SU-DHL-6 (cell line): ENCODE data around the gene FBXL4.

ENCODE experiments used
- H2AFZ ChIP-seq: fragments of 200-600 bp; sonication (generic); 2 replicates; pipeline ENCODE4 v1.6.1; 2014; ENCODE audit warnings: low read depth, mild to moderate bottlenecking, moderate library complexity, mixed read lengths, antibody characterized with exemption, low read length; ENCODE audit not compliant: severe bottlenecking
- H3F3A ChIP-seq: fragments of 200-600 bp; shearing (Covaris generic); 2 replicates; pipeline ENCODE4 v1.6.0; 2016; ENCODE audit warnings: antibody characterized with exemption, mild to moderate bottlenecking; ENCODE audit not compliant: insufficient read depth
- H3K27ac ChIP-seq: fragments of 200-600 bp; sonication (generic); 2 replicates; pipeline ENCODE4 v1.5.1; 2016; ENCODE audit warnings: low read depth, mild to moderate bottlenecking, low read length, moderate library complexity, mixed read lengths
- H3K27me3 ChIP-seq: fragments of 200-600 bp; sonication (generic), shearing (Covaris generic); 2 replicates; pipeline ENCODE4 v1.6.0; 2014; ENCODE audit warnings: mild to moderate bottlenecking, low read length
- H3K36me3 ChIP-seq: fragments of 200-600 bp; sonication (generic); 2 replicates; pipeline ENCODE4 v1.6.1; 2014; ENCODE audit warnings: mild to moderate bottlenecking, low read length, mixed read lengths
- H3K4me2 ChIP-seq: fragments of 300-600, 200-600 bp; shearing (Covaris generic), sonication (generic); 2 replicates; pipeline ENCODE4 v1.6.0; 2014; ENCODE audit warnings: low read length, low read depth, mild to moderate bottlenecking; ENCODE audit not compliant: poor library complexity, severe bottlenecking
- H3K4me3 ChIP-seq: fragments of 200-600 bp; sonication (generic); 2 replicates; pipeline ENCODE4 v1.5.1; 2014; ENCODE audit warnings: antibody characterized with exemption, low read length, mild to moderate bottlenecking, mixed read lengths; ENCODE audit not compliant: insufficient read depth, poor library complexity, severe bottlenecking
- H3K79me2 ChIP-seq: fragments of 200-600 bp; sonication (generic); 2 replicates; pipeline ENCODE4 v1.6.1; 2014; ENCODE audit warnings: mild to moderate bottlenecking, low read length, moderate library complexity; ENCODE audit not compliant: insufficient read depth
- H3K9ac ChIP-seq: fragments of 200-600 bp; sonication (generic); 2 replicates; pipeline ENCODE4 v1.7.0; 2014; ENCODE audit warnings: mild to moderate bottlenecking, low read length
- H3K9me2 ChIP-seq: fragments of 200-600 bp; sonication (generic); replicated peaks from 2 replicates; pipeline ENCODE4 v1.6.1; 2014; ENCODE audit warnings: low read length; ENCODE audit not compliant: insufficient read depth
- H3K9me3 ChIP-seq: fragments of 200-600 bp; sonication (generic); 2 replicates; pipeline ENCODE4 v1.6.1; 2014; ENCODE audit warnings: low read length, mixed read lengths; ENCODE audit not compliant: insufficient read depth
- H4K20me1 ChIP-seq: fragments of 200-600 bp; sonication (generic); 2 replicates; pipeline ENCODE4 v1.6.1; 2014; ENCODE audit warnings: low read depth, mild to moderate bottlenecking, antibody characterized with exemption, low read length, moderate library complexity, mixed read lengths
- EZH2phosphoT487 ChIP-seq: fragments of 200-600 bp; sonication (generic), shearing (Covaris generic); conservative IDR thresholded peaks from 2 replicates; pipeline ENCODE4 v1.6.1; 2018; ENCODE audit warnings: mild to moderate bottlenecking, antibody characterized with exemption, low read length, moderate library complexity, mixed read lengths
- TF ChIP-seq, protein P1 (sequence below): fragments of 200-600 bp; sonication (generic); IDR thresholded peaks from one replicate; pipeline ENCODE4 v1.5.1; 2017; ENCODE audit warnings: antibody characterized with exemption, mild to moderate bottlenecking, low read length, moderate library complexity; ENCODE audit not compliant: insufficient read depth, poor library complexity, severe bottlenecking

Gene FBXL4

GRCh38 chr6:98976674-98977385, 29.1 kb upstream of the FBXL4 start:
- Histone ChIP-seq H3K27me3 (no peaks in the 10 kb centered on the region), H2AFZ (no peak overlapping the region), H3K9me2 (no peaks in the 10 kb centered on the region), H3K9ac (no peak overlapping the region), H4K20me1 (no peaks in the 10 kb centered on the region), H3K4me3 (no peak overlapping the region), H3K79me2 (no peaks in the 10 kb centered on the region), H3K9me3 (no peaks in the 10 kb centered on the region), H3K36me3 (no peaks in the 10 kb centered on the region), H3K4me2 (no peak overlapping the region), H3K27ac (no peak overlapping the region), H3F3A (no peaks in the 10 kb centered on the region)
- TF ChIP-seq, protein P1, sequence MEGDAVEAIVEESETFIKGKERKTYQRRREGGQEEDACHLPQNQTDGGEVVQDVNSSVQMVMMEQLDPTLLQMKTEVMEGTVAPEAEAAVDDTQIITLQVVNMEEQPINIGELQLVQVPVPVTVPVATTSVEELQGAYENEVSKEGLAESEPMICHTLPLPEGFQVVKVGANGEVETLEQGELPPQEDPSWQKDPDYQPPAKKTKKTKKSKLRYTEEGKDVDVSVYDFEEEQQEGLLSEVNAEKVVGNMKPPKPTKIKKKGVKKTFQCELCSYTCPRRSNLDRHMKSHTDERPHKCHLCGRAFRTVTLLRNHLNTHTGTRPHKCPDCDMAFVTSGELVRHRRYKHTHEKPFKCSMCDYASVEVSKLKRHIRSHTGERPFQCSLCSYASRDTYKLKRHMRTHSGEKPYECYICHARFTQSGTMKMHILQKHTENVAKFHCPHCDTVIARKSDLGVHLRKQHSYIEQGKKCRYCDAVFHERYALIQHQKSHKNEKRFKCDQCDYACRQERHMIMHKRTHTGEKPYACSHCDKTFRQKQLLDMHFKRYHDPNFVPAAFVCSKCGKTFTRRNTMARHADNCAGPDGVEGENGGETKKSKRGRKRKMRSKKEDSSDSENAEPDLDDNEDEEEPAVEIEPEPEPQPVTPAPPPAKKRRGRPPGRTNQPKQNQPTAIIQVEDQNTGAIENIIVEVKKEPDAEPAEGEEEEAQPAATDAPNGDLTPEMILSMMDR: no peak
- no peak for TF ChIP-seq EZH2phosphoT487

GRCh38 chr6:98975421-98975820, 27.7 kb upstream of the FBXL4 start:
- Histone ChIP-seq H3K4me2 (no peak overlapping the region), H3K36me3 (no peaks in the 10 kb centered on the region), H4K20me1 (no peaks in the 10 kb centered on the region), H3K27me3 (no peaks in the 10 kb centered on the region), H3K4me3 (no peak overlapping the region), H3K9me3 (no peaks in the 10 kb centered on the region), H3K9ac (no peak overlapping the region), H3F3A (no peaks in the 10 kb centered on the region), H3K79me2 (no peaks in the 10 kb centered on the region), H3K9me2 (no peaks in the 10 kb centered on the region), H2AFZ (no peak overlapping the region), H3K27ac (no peak overlapping the region)
- TF ChIP-seq EZH2phosphoT487: no peak
- TF ChIP-seq, protein P1: no peak

DNA sequence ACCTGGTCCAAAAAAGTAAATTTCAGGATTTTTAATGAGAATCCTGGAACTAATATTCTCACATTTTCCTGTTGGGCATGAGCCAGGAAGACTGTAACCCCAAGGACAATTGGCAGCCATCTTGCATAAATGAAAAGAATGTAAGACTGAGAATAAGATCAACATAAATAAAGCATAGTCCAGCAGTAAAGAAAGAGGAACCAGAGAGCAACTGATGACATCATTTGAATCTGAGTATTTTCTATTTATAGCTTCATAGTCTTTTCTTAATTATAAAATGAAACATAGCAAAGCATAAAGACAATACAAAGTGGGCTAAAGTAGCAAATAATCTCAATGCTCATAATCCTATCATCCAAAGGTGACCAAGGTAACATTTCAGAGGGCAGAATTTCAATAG, 26.6 kb upstream of the FBXL4 start:
- no peaks in the 10 kb centered on the region for H4K20me1 ChIP-seq
- no peak overlapping the region for H3K9ac ChIP-seq
- H3K36me3 ChIP-seq: no peaks in the 10 kb centered on the region
- no peaks in the 10 kb centered on the region for H3K27me3 ChIP-seq
- H3F3A ChIP-seq: no peaks in the 10 kb centered on the region
- H3K79me2 ChIP-seq: no peaks in the 10 kb centered on the region
- no peaks in the 10 kb centered on the region for H3K9me2 ChIP-seq
- no peak overlapping the region for H3K27ac ChIP-seq
- H3K4me3 ChIP-seq: no peak overlapping the region
- no peak overlapping the region for H2AFZ ChIP-seq
- no peak overlapping the region for H3K4me2 ChIP-seq
- H3K9me3 ChIP-seq: no peaks in the 10 kb centered on the region
- no peak for TF ChIP-seq EZH2phosphoT487
- TF ChIP-seq, protein P1: no peak
